ENCODE data around the gene ALB. TPM values are rescaled to one million over a fixed set of nuclear protein-coding genes. Genes with fewer than 3 reads are reported as not detected.

Gene ALB
- total RNA-seq, 4 donors from 2014 or later: 0.27 to 0.56 TPM; not detected in 2

- no peaks in the 10 kb centered on the region for H3K36me3 ChIP-seq
Measured at GRCh38 chr4:73378887-73379286, 25.2 kb upstream of the ALB start.

DNA sequence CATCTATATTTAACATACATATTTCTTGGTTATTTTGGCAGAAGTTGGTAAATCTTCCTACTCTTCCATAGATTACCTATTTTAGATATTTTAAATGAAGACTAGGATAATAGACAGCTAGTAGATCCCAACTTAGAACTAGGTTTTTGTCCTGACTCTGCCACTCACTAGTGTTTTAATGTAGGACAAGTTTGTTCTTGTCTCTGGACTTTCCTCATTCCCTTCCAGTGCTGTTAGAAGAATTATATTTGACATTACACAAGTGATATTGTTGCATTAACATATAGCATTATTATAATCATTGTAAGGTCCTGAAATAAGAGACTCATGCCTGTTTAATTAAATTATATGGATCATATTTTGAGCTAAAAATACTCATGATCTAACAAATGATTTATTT, 24.1 kb upstream of the ALB start:
- Histone ChIP-seq H3K27me3 (no peaks in the 10 kb centered on the region), H3K36me3 (no peaks in the 10 kb centered on the region), H3K4me3 (replicated peaks in 1 of 3) (no peak overlapping the region), H3K4me1 (no peaks in the 10 kb centered on the region), H3K9me3 (no peaks in the 10 kb centered on the region), H3K27ac (no peak overlapping the region)
- intact Hi-C loops (cut with DNase I): no loop called here
- no peak for DNase-seq
- TF ChIP-seq POLR2A (IDR thresholded peaks at IDR 0.05) (no peak), CTCF (IDR thresholded peaks at IDR 0.05) (no peak)

More at GRCh38 chr4:73378887-73379286, 25.2 kb upstream of the ALB start:
- TF ChIP-seq POLR2A (IDR thresholded peaks at IDR 0.05): no peak
- TF ChIP-seq CTCF (IDR thresholded peaks at IDR 0.05): no peak
- Histone ChIP-seq H3K9me3 (no peaks in the 10 kb centered on the region), H3K27ac (no peak overlapping the region), H3K4me3 (replicated peaks in 1 of 3) (no peak overlapping the region), H3K4me1 (no peaks in the 10 kb centered on the region), H3K27me3 (no peaks in the 10 kb centered on the region)
- DNase-seq: no peak
- WGBS, 2 donors: 67 to 79% methylated on average over 5 of the region's 5 CpGs
- intact Hi-C loops (cut with DNase I): no loop called here

DNA sequence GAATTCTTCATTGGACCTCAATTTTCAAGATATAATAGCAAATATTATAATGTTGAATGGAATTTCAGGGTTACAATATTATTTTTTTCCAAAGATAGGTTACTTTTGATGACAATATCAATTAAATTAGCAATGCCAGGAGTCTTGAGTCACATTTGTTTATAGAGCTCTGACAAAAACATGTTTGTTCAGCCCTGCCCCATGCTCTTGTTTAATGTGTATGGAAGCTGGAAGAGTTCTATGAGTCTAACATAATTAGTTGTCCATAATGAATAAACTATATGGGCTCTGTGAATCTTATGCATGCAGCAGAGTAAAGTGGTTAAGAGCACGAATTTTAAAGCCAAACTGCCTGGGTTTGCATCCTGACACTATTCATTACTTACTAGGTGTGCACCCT, 22.9 kb upstream of the ALB start:
- no peak overlapping the region for H3K27ac ChIP-seq
- intact Hi-C loops (cut with DNase I): no loop called here
- H3K9me3 ChIP-seq: no peaks in the 10 kb centered on the region
- H3K4me1 ChIP-seq: no peaks in the 10 kb centered on the region
- DNase-seq: no peak
- WGBS, 2 donors: 53 to 81% methylated on average over 1 of the region's 1 CpG
- no peak overlapping the region for H3K4me3 ChIP-seq (replicated peaks in 1 of 3)
- no peaks in the 10 kb centered on the region for H3K36me3 ChIP-seq
- H3K27me3 ChIP-seq: no peaks in the 10 kb centered on the region
- TF ChIP-seq POLR2A (IDR thresholded peaks at IDR 0.05): no peak
- no peak for TF ChIP-seq CTCF (IDR thresholded peaks at IDR 0.05)

GRCh38 chr4:73383452-73383851, 20.6 kb upstream of the ALB start:
- Histone ChIP-seq H3K9me3 (no peaks in the 10 kb centered on the region), H3K36me3 (no peaks in the 10 kb centered on the region), H3K27ac (no peak overlapping the region), H3K4me1 (no peaks in the 10 kb centered on the region), H3K4me3 (replicated peaks in 1 of 3) (no peak overlapping the region), H3K27me3 (no peaks in the 10 kb centered on the region)
- intact Hi-C loops (cut with DNase I): no loop called here
- no peak for DNase-seq
- WGBS, 2 donors: 87 to 92% methylated on average over 3 of the region's 3 CpGs
- TF ChIP-seq CTCF (IDR thresholded peaks at IDR 0.05): no peak
- TF ChIP-seq POLR2A (IDR thresholded peaks at IDR 0.05): no peak

- no peak overlapping the region for H3K4me3 ChIP-seq (replicated peaks in 1 of 3)
- DNase-seq: no peak
- no peaks in the 10 kb centered on the region for H3K9me3 ChIP-seq
- intact Hi-C loops (cut with DNase I): no loop called here
- H3K27ac ChIP-seq: no peak overlapping the region
- H3K36me3 ChIP-seq: no peaks in the 10 kb centered on the region
- H3K4me1 ChIP-seq: no peaks in the 10 kb centered on the region
- TF ChIP-seq CTCF (IDR thresholded peaks at IDR 0.05) (no peak), POLR2A (IDR thresholded peaks at IDR 0.05) (no peak)
- H3K27me3 ChIP-seq: no peaks in the 10 kb centered on the region
Measured at GRCh38 chr4:73387552-73387951, 16.5 kb upstream of the ALB start.

Measured in thyroid gland (tissue), 4 donors.